ENCODE data around the gene TRPV2.
A peak's percentile ranks its signal among the peaks of the same experiment; 100 is the strongest.

Gene TRPV2

GRCh38 chr17:16459271-16459670 is 43.9 kb downstream of the TRPV2 start:
- DNase-seq = no peak

GRCh38 chr17:16459855-16460550 is 44.6 kb downstream of the TRPV2 start:
- no peak for DNase-seq

- no peak for DNase-seq
These were observed 45.6 kb downstream of the TRPV2 start for GRCh38 chr17:16460796-16461605.

- no peak for DNase-seq
These were observed 46.2 kb downstream of the TRPV2 start for GRCh38 chr17:16461606-16461866.

GRCh38 chr17:16462070-16462864 is 46.9 kb downstream of the TRPV2 start:
- DNase-seq = no peak

GRCh38 chr17:16463358-16464302 is 48.3 kb downstream of the TRPV2 start:
- DNase-seq = peak; percentile 92

GRCh38 chr17:16464303-16465051 is 49.1 kb downstream of the TRPV2 start:
- no peak for DNase-seq

- no peak for DNase-seq
These were observed 49.6 kb downstream of the TRPV2 start for GRCh38 chr17:16465052-16465312.

- DNase-seq = no peak
These were observed 50.5 kb downstream of the TRPV2 start for GRCh38 chr17:16465861-16466338.

- DNase-seq = no peak
These were observed 51.0 kb downstream of the TRPV2 start for GRCh38 chr17:16466407-16466806.

- DNase-seq = peak; percentile 21
These were observed 51.7 kb downstream of the TRPV2 start for GRCh38 chr17:16467044-16467443.

GRCh38 chr17:16467886-16468285 is 52.5 kb downstream of the TRPV2 start:
- DNase-seq = no peak

- no peak for DNase-seq
These were observed 53.1 kb downstream of the TRPV2 start for GRCh38 chr17:16468428-16468992.

- peak; percentile 68 for DNase-seq
These were observed 54.9 kb downstream of the TRPV2 start for GRCh38 chr17:16470265-16470664.

GRCh38 chr17:16471295-16471694 is 55.9 kb downstream of the TRPV2 start:
- no peak for DNase-seq

GRCh38 chr17:16472539-16472938 is 57.2 kb downstream of the TRPV2 start:
- DNase-seq = no peak

- no peak for DNase-seq
These were observed 58.0 kb downstream of the TRPV2 start for GRCh38 chr17:16473044-16474011.

- no peak for DNase-seq
These were observed 58.8 kb downstream of the TRPV2 start for GRCh38 chr17:16474012-16474725.

- DNase-seq = no peak
These were observed 59.9 kb downstream of the TRPV2 start for GRCh38 chr17:16475179-16475704.

All from NCI-H2171 treated with DMSO at 0.1 percent for 48 hours (cell line).